GM10847 (cell line): ENCODE data around the gene ACTL10.

Experiments
- POLR2A ChIP-seq: IDR thresholded peaks from 2 replicates; pipeline ENCODE4 v1.6.1; 2011; ENCODE audit not compliant: insufficient read length; ENCODE audit errors: extremely low read depth

ACTL10 gene

GRCh38 chr20:33666293-33667244 is at the start of gene ACTL10:
Gene ACTL10, plus strand, starts transcription at chr20:33666943. Its CDS starts 555 bp downstream, at chr20:33667498.
- TF ChIP-seq POLR2A = peak; percentile 70

GRCh38 chr20:33621717-33622400 is 44.9 kb upstream of the ACTL10 start:
- no peak for TF ChIP-seq POLR2A

- no peak for TF ChIP-seq POLR2A
Measured at GRCh38 chr20:33622705-33623365, 43.9 kb upstream of the ACTL10 start.

GRCh38 chr20:33624399-33624798 is 42.3 kb upstream of the ACTL10 start:
- no peak for TF ChIP-seq POLR2A

GRCh38 chr20:33626190-33626589 is 40.6 kb upstream of the ACTL10 start:
- no peak for TF ChIP-seq POLR2A

GRCh38 chr20:33627577-33628216 is 39.0 kb upstream of the ACTL10 start:
- no peak for TF ChIP-seq POLR2A

GRCh38 chr20:33629533-33629932 is 37.2 kb upstream of the ACTL10 start:
- no peak for TF ChIP-seq POLR2A

- TF ChIP-seq POLR2A = no peak
Measured at GRCh38 chr20:33629979-33630378, 36.8 kb upstream of the ACTL10 start.

- no peak for TF ChIP-seq POLR2A
Measured at GRCh38 chr20:33630507-33630906, 36.2 kb upstream of the ACTL10 start.

- TF ChIP-seq POLR2A = no peak
Measured at GRCh38 chr20:33635341-33635740, 31.4 kb upstream of the ACTL10 start.

GRCh38 chr20:33636776-33637175 is 30.0 kb upstream of the ACTL10 start:
- no peak for TF ChIP-seq POLR2A

- no peak for TF ChIP-seq POLR2A
Measured at GRCh38 chr20:33640287-33640686, 26.5 kb upstream of the ACTL10 start.

GRCh38 chr20:33644313-33645071 is 22.3 kb upstream of the ACTL10 start:
- no peak for TF ChIP-seq POLR2A

- TF ChIP-seq POLR2A = no peak
Measured at GRCh38 chr20:33645072-33645358, 21.7 kb upstream of the ACTL10 start.

- TF ChIP-seq POLR2A = no peak
Measured at GRCh38 chr20:33645396-33645795, 21.3 kb upstream of the ACTL10 start.
